GM23248 (cell line): ENCODE results near the gene SMAD1.

Source experiments
- EZH2 ChIP-seq: fragments of 200-600 bp; sonication (generic); IDR thresholded peaks from 2 replicates; pipeline ENCODE4 v1.6.1; 2018; ENCODE audit warnings: antibody characterized with exemption, mild to moderate bottlenecking; ENCODE audit not compliant: insufficient read depth, poor library complexity, severe bottlenecking
- EZH2phosphoT487 ChIP-seq: fragments of 200-600 bp; sonication (generic); IDR thresholded peaks from 2 replicates; pipeline ENCODE4 v1.6.1; 2018; ENCODE audit warnings: antibody characterized with exemption, moderate library complexity, mild to moderate bottlenecking, low read depth; ENCODE audit not compliant: insufficient read depth

GRCh38 chr4:145503486-145504072 lies 21.9 kb downstream of the SMAD1 start:
- TF ChIP-seq EZH2 = no peak
- no peak for TF ChIP-seq EZH2phosphoT487
